Measurements from ENCODE around the gene MTTP. TPM values are rescaled to one million over a fixed set of nuclear protein-coding genes. Genes with fewer than 3 reads are reported as not detected.

MTTP gene
- total RNA-seq, 2 donors from 2014 or later = 0.11 to 0.42 TPM

- WGBS, 2 experiments (ENCODE audit: insufficient coverage in 1 of 2, insufficient read length in 1 of 2) = 91 to 93% methylated on average over 2 of the region's 2 CpGs
- Mint-ChIP-seq H3K27ac (no peak overlapping the region), H3K36me3 (ENCODE audit: low read depth) (no peaks in the 10 kb centered on the region), H3K4me1 (no peaks in the 10 kb centered on the region), H3K4me3 (no peak overlapping the region), H3K27me3 (ENCODE audit: insufficient read depth) (no peaks in the 10 kb centered on the region), H3K9me3 (no peaks in the 10 kb centered on the region)
- Histone ChIP-seq H3K9me3 (ENCODE audit: control insufficient read depth, low read length) (no peaks in the 10 kb centered on the region), H3K36me3 (ENCODE audit: control insufficient read depth, insufficient read depth, low read length) (no peaks in the 10 kb centered on the region), H3K4me1 (ENCODE audit: control insufficient read depth, insufficient read depth, low read length) (no peaks in the 10 kb centered on the region), H3K27ac (ENCODE audit: low read depth, low read length) (no peak overlapping the region), H3K27me3 (ENCODE audit: control insufficient read depth, insufficient read depth, low read length, poor library complexity, severe bottlenecking) (no peaks in the 10 kb centered on the region), H3K9ac (ENCODE audit: extremely low read depth, low read length, poor library complexity, severe bottlenecking) (no peak overlapping the region), H3K4me3 (ENCODE audit: low read length) (no peak overlapping the region)
- TF ChIP-seq CTCF (conservative IDR thresholded peaks at IDR 0.05) = no peak
- no peak for DNase-seq
These were observed 20.2 kb downstream of the MTTP start for GRCh38 chr4:99594818-99595217.

- no peaks in the 10 kb centered on the region for H3K9me3 Mint-ChIP-seq
- TF ChIP-seq CTCF (conservative IDR thresholded peaks at IDR 0.05) = no peak
These were observed 32.1 kb downstream of the MTTP start for GRCh38 chr4:99606716-99607115.

GRCh38 chr4:99608417-99608816, 33.8 kb downstream of the MTTP start:
- Histone ChIP-seq H3K27me3 (ENCODE audit: control insufficient read depth, insufficient read depth, low read length, poor library complexity, severe bottlenecking) (no peaks in the 10 kb centered on the region), H3K9ac (ENCODE audit: extremely low read depth, low read length, poor library complexity, severe bottlenecking) (no peak overlapping the region), H3K4me1 (ENCODE audit: control insufficient read depth, insufficient read depth, low read length) (no peaks in the 10 kb centered on the region), H3K4me3 (ENCODE audit: low read length) (no peak overlapping the region), H3K27ac (ENCODE audit: low read depth, low read length) (no peak overlapping the region), H3K9me3 (ENCODE audit: control insufficient read depth, low read length) (no peaks in the 10 kb centered on the region), H3K36me3 (ENCODE audit: control insufficient read depth, insufficient read depth, low read length) (no peaks in the 10 kb centered on the region)
- Mint-ChIP-seq H3K4me3 (no peak overlapping the region), H3K27ac (no peak overlapping the region), H3K4me1 (peaks cover 4% of the 10 kb centered on the region), H3K27me3 (ENCODE audit: insufficient read depth) (no peaks in the 10 kb centered on the region), H3K9me3 (no peaks in the 10 kb centered on the region), H3K36me3 (ENCODE audit: low read depth) (no peaks in the 10 kb centered on the region)
- TF ChIP-seq CTCF (conservative IDR thresholded peaks at IDR 0.05) = no peak
- no peak for DNase-seq
- WGBS, 2 experiments (ENCODE audit: insufficient coverage in 1 of 2, insufficient read length in 1 of 2) = 95 to 100% methylated on average over 2 to 5 of the region's 5 CpGs

More at GRCh38 chr4:99606716-99607115, 32.1 kb downstream of the MTTP start:
- peaks cover 8% of the 10 kb centered on the region for H3K4me1 Mint-ChIP-seq
- H3K27ac Mint-ChIP-seq = no peak overlapping the region
- no peak for DNase-seq
- no peaks in the 10 kb centered on the region for H3K27me3 Mint-ChIP-seq (ENCODE audit: insufficient read depth)
- H3K27ac ChIP-seq (ENCODE audit: low read depth, low read length) = no peak overlapping the region
- no peaks in the 10 kb centered on the region for H3K36me3 ChIP-seq (ENCODE audit: control insufficient read depth, insufficient read depth, low read length)
- no peak overlapping the region for H3K4me3 ChIP-seq (ENCODE audit: low read length)
- H3K4me3 Mint-ChIP-seq = no peak overlapping the region
- H3K4me1 ChIP-seq (ENCODE audit: control insufficient read depth, insufficient read depth, low read length) = no peaks in the 10 kb centered on the region
- no peaks in the 10 kb centered on the region for H3K9me3 ChIP-seq (ENCODE audit: control insufficient read depth, low read length)
- WGBS, 2 experiments (ENCODE audit: insufficient coverage in 1 of 2, insufficient read length in 1 of 2) = 97% methylated on average over 2 of the region's 2 CpGs; no CpG with 5 or more reads in 1 of the 2 experiments
- H3K9ac ChIP-seq (ENCODE audit: extremely low read depth, low read length, poor library complexity, severe bottlenecking) = no peak overlapping the region
- H3K27me3 ChIP-seq (ENCODE audit: control insufficient read depth, insufficient read depth, low read length, poor library complexity, severe bottlenecking) = no peaks in the 10 kb centered on the region
- no peaks in the 10 kb centered on the region for H3K36me3 Mint-ChIP-seq (ENCODE audit: low read depth)

Measured in endodermal cell (in vitro differentiated cells).